Motor neuron (in vitro differentiated cells): ENCODE results near the gene ARL6IP6. TPM values are rescaled to one million over a fixed set of nuclear protein-coding genes. Genes with fewer than 3 reads are reported as not detected.
A peak's percentile ranks its signal among the peaks of the same experiment; 100 is the strongest.

Experiments
- ATAC-seq, 8 experiments: fragments of 200-7000 bp; cut with Tn5 transposase; replicated peaks in 6 of 8; 2 replicates each; pipeline ENCODE4 v1.8.0; 2021; ENCODE audit warnings: mild to moderate bottlenecking in 8 of 8, moderate library complexity in 8 of 8
- H3K27ac ChIP-seq, 2 donors: fragments of 250-450 bp; sonication (Bioruptor Pico); 2 replicates each; pipeline ENCODE4 v1.9.0; 2021; ENCODE audit warnings: antibody characterized with exemption in 2 of 2, mild to moderate bottlenecking in 2 of 2, moderate library complexity in 1 of 2
- H3K4me1 ChIP-seq, 2 donors: fragments of 250-450 bp; sonication (Bioruptor Pico); replicated peaks in 1 of 2; 2 replicates each; pipeline ENCODE4 v1.6.1; 2021; ENCODE audit warnings: antibody characterized with exemption in 2 of 2, mild to moderate bottlenecking in 2 of 2, moderate library complexity in 1 of 2
- H3K4me3 ChIP-seq, 5 donors: fragments of 250-450 bp; sonication (Bioruptor Pico); 2 replicates each; pipeline ENCODE4 v1.9.0; 2021; ENCODE audit warnings: antibody characterized with exemption in 5 of 5, mild to moderate bottlenecking in 5 of 5, moderate library complexity in 4 of 5
- WGBS, 10 experiments: fragments of 450-650 bp; shearing (Covaris generic); methylation state at CpG; one replicate each; pipeline ENCODE4 v1.0.0; 2022; 5-methylcytosine and 5-hydroxymethylcytosine counted together
- in situ Hi-C, 9 experiments: fragments of 400-800 bp; cut with MboI; loops; one replicate each; pipeline ENCODE4 v1.15.0; 2021; ENCODE audit warnings: low sequenced_read_pairs in 9 of 9, low pct_unique_long_range_greater_than_20kb in 2 of 9; ENCODE audit not compliant: unreplicated experiment in 9 of 9
- total RNA-seq, 8 experiments: library from RNA; unstranded; fragments of 300-600 nt; gene quantifications; 2 replicates each; pipeline versions ENCODE4 v1.2.3 to v1.2.4, GENCODE V29; 2022

The ARL6IP6 gene
- total RNA-seq = 10 to 100 TPM; 13.0 to 38.0 (median 20.9) TPM

DNA sequence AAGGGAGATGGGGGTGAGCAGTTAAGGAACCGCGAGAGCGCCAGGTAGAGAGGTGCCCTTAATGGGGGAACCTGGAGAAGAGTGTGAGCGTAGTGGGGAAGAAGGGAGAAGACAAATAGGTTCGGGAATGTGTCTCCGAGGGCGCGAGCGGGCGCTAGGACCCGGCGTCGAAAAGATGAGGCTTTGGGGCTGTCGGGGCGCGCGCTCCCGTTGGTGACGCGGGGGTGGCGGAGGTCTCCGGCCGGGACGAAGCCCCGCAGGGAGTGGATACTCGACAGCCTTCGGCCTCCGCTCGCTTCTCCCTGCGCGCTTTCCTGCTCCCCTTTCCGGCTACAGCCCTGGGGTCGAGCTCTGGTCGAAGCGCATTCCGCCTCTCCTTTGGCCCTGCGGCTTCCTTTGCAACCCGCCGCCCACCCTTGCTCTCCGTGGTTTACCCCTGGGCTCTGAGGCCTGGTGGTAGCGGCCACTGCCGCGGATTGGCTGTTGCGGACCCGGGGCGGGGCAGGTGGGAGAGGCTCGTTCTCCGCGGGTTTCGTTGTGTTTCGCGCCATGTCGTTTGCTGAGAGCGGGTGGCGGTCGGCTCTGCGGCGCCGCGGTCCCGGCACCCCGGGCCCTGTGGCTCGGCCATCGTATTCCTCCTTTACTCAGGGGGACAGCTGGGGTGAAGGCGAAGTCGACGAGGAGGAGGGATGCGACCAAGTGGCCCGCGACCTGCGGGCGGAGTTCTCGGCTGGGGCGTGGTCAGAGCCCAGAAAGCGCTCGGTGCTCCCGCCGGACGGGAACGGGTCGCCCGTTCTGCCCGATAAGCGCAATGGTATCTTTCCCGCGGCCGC lies at the start of gene ARL6IP6:
Gene ARL6IP6 (plus strand): TSS at position 545 of the 833 bp plus-strand sequence. CDS start 5 bp downstream, at position 550.
- in situ Hi-C loops = loop anchor here in 1 of 9 experiments (25.0 kb wide), 1 partner anchor 769 kb away; the partner anchor contains the start of gene RPRM
- H3K4me1 ChIP-seq = peaks cover 0 to 16% of the 10 kb centered on the region in 2 donors
- H3K27ac ChIP-seq = peak within 1 kb of the TSS; percentile 98 to 99
- WGBS, 10 experiments = 0 to 1% (median 0%) methylated on average over 1 to 29 of the region's 87 CpGs; no CpG with 5 or more reads in 2 of the 10 experiments
- peak; percentile 61 to 75 (median 71) for ATAC-seq
- H3K4me3 ChIP-seq = peak within 1 kb of the TSS; percentile 89 to 100 (median 93)

DNA sequence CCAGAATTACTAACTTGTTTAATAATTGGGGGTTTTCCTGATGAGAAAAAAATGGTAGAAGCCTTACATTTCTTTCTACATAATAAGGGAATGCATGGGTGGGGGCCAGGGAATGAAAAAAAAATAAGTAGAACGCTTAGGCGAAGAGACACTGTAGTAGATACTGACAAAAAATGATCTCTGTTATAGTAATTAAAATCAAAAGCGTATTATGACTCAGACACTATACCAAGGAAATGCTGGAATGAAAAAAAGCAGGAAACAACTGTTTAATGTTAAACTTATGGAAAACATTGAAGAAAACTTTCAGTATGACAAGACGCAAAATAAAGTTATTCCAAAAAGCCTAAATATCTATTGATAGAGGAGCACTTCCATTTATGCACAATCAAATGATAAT lies 44.1 kb upstream of the ARL6IP6 start:
- H3K4me1 ChIP-seq = no peaks in the 10 kb centered on the region
- no peak overlapping the region for H3K27ac ChIP-seq
- in situ Hi-C loops = no loop called here
- 84 to 100% (median 98%) methylated on average over 3 to 4 of the region's 4 CpGs; no CpG with 5 or more reads in 1 of the 10 experiments for WGBS, 10 experiments
- ATAC-seq = no peak
- H3K4me3 ChIP-seq = no peak overlapping the region

DNA sequence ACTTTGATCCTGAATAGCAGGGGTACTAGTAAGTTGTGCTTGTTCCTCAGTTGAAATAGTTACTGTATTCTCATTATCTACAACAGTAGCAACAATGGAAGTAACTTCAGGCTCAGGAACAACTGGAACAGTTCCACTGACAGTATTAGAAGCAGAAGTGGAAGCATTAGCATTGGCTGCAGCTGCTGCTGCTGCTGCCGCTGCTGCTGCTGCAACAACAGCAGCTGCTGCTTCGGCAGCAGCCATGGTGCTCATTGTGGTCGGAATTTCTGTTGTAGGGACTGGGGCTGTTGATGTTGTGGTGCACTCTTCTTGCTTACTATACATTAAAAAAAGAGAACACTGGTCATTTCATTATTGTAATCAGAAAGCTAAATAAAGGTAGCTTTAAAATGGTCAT lies 42.0 kb upstream of the ARL6IP6 start:
- Histone ChIP-seq H3K27ac (no peak overlapping the region), H3K4me3 (no peak overlapping the region), H3K4me1 (no peaks in the 10 kb centered on the region)
- 75 to 100% (median 97%) methylated on average over 1 to 3 of the region's 3 CpGs for WGBS, 10 experiments
- in situ Hi-C loops = no loop called here
- ATAC-seq = no peak

DNA sequence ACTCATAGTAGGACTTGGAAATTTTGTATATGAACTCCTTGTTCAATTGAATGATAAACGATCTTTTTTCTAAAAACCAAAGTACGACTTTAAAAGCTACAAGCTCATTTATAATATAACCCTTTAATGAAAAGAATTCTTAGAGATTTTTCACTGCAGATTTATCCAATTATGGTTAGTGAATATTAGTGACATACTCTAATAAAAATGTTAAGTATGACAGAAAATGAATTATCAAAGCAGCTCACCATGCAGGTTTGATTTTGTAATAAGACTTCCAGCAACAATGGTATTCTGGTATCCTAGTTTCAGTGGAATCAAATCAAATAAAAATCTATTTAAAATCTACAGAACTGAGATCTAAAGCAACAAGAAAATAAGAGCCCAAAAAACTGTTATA lies 39.6 kb upstream of the ARL6IP6 start:
- in situ Hi-C loops = no loop called here
- ATAC-seq = no peak
- Histone ChIP-seq H3K4me3 (no peak overlapping the region), H3K4me1 (no peaks in the 10 kb centered on the region), H3K27ac (no peak overlapping the region)
- 17 to 100% (median 78%) methylated on average over 1 to 2 of the region's 2 CpGs; no CpG with 5 or more reads in 2 of the 10 experiments for WGBS, 10 experiments

DNA sequence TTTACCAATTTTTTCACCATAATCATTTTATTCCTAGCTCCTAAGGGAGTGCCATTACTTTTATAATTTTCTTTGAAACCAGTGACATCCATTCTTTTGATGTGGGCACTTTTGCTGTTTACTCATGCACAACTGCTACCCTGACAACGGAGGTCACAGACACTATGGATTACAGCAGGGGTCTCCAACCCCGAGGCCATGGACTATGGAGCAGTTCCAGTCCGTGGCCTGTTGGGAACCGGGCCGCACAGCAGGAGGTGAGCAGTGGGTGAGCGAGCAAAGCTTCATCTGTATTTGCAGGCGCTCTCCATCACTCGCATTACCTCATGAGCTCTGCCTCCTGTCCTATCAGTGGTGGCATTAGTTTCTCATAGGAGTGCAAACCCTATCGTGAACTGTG lies 35.8 kb upstream of the ARL6IP6 start:
- ATAC-seq = peak in 1 of 8 experiments; percentile 38
- H3K27ac ChIP-seq = no peak overlapping the region
- WGBS, 10 experiments = 51 to 100% (median 87%) methylated on average over 1 to 8 of the region's 9 CpGs; no CpG with 5 or more reads in 2 of the 10 experiments
- in situ Hi-C loops = no loop called here
- no peak overlapping the region for H3K4me3 ChIP-seq
- H3K4me1 ChIP-seq = no peaks in the 10 kb centered on the region

DNA sequence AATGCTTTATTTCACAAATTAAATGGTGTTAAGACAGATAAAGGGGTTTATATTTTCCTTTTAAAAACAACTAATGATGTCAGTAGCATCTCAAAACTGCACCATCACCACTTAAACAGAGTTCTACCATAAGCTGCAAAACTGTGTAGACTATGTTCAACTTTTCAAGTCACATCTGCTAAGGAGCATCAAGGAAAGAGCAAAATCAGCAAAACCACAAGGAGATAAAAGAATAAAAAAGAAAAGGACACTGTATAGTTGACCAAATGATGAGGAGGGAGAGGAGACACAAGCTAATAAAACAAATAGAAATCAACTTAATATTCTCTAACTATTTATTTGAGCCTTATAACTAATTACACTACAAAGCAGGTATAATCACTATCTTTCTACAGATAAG lies 35.0 kb upstream of the ARL6IP6 start:
- Histone ChIP-seq H3K4me3 (no peak overlapping the region), H3K27ac (no peak overlapping the region), H3K4me1 (no peaks in the 10 kb centered on the region)
- in situ Hi-C loops = no loop called here
- no peak for ATAC-seq

DNA sequence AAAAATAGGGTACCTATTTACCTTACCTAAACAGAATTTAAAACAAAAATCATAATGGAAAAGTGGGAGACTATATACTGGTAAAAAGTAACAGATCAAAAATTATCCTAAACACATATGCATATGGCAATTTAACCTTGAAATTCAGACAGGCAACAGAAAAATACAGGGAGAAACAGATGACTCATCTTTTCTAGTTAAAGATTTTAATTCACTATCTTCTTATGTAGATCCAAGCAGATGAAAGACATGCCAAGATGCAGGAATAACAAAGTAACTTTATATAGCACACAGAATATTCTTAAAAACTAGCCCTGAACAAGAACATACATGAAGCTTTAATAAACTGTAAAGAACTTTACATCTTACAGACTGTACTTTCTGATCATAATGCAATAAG lies 32.1 kb upstream of the ARL6IP6 start:
- ATAC-seq = peak in 3 of 8 experiments; percentile 32 to 62 (median 49)
- Histone ChIP-seq H3K4me3 (no peak overlapping the region), H3K27ac (no peak overlapping the region), H3K4me1 (no peaks in the 10 kb centered on the region)
- in situ Hi-C loops = no loop called here

DNA sequence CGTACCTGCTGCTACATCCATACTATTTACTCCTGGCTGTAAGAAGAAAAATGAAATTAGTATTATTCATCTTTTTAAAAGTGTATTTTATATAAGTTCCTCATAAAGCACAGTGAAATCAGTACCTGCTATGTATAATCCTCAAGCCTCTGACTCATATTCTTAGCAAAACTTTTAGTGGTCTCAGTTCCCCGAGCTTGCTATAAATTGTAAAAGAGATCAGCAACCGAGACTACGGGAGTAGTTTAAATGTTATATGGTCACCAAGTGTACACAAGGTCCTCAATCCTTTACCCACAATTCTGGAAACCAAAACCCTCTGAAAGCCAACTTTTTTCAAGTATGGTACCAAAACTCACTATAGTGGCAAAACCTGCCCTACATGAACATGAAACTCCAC lies 25.4 kb upstream of the ARL6IP6 start:
- H3K27ac ChIP-seq = no peak overlapping the region
- no peak for ATAC-seq
- H3K4me3 ChIP-seq = no peak overlapping the region
- H3K4me1 ChIP-seq = no peaks in the 10 kb centered on the region
- 93 to 100% (median 96%) methylated on average over 2 to 4 of the region's 4 CpGs; no CpG with 5 or more reads in 2 of the 10 experiments for WGBS, 10 experiments
- in situ Hi-C loops = no loop called here

DNA sequence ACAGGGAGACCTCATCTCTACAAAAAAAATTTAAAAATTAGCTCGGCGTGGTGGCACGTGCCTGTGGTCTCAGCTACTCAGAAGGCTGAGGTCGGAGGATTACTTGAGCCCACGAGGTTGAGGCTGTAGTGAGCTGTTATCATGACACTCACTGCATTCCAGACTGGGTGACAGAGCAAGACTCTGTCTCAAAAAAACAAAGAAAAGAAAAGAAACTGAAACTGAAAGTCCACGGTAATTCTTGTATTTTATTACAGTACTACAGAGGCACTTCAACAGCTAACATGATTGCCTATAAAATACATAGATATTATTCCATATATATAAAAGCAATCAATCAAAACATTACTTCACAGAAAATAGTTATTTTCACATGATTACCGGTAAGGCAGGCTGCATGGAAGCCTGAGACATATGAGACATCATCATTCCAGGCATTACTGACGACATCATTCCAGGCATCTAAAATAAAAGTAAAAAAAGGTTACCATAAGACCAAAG lies 24.2 kb upstream of the ARL6IP6 start:
- H3K27ac ChIP-seq = no peak overlapping the region
- no peak overlapping the region for H3K4me3 ChIP-seq
- H3K4me1 ChIP-seq = no peaks in the 10 kb centered on the region
- ATAC-seq = peak in 5 of 8 experiments; percentile 41 to 89 (median 63)
- WGBS, 10 experiments = 55 to 100% (median 93%) methylated on average over 2 to 8 of the region's 8 CpGs; no CpG with 5 or more reads in 1 of the 10 experiments
- in situ Hi-C loops = no loop called here

DNA sequence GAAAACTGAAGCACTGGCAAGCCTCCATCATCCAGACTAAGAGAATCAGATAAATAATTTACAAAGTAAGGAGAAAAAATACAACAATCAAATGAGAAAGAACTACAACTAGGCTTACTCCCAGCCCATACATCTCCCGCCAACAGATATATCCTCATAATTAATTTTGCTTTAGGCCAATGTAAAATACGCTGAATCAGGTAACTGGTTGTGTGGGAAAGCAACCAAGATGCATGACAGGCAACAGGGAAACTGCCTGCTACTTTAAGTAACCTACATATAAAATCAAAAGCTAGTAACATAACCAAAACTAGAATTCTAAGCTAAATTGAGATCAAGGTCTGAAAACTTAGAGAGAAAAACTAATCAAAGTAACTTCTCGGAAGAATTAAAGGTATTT lies 22.7 kb upstream of the ARL6IP6 start:
- ATAC-seq = no peak
- H3K27ac ChIP-seq = no peak overlapping the region
- H3K4me3 ChIP-seq = no peak overlapping the region
- in situ Hi-C loops = no loop called here
- H3K4me1 ChIP-seq = no peaks in the 10 kb centered on the region
- WGBS, 10 experiments = 80 to 100% (median 94%) methylated on average over 2 to 3 of the region's 3 CpGs

DNA sequence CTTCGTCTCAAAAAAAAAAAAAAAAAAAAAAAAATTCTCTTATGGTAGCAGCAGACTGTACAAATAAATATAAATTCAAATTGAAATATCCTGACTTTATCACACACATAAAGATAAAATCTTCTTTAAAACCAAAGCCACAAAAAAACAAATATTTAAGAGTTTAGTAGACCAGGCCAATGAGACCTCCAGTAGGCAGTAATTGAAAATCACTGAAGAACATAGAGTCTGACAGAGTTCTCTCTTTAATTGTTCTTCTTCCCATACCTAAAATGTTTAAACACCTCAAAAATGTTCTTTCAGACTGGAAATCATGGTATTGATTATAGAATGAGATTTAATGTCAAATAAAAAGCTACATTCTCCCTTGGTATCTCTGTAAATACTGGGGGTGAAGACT lies 21.9 kb upstream of the ARL6IP6 start:
- in situ Hi-C loops = no loop called here

DNA sequence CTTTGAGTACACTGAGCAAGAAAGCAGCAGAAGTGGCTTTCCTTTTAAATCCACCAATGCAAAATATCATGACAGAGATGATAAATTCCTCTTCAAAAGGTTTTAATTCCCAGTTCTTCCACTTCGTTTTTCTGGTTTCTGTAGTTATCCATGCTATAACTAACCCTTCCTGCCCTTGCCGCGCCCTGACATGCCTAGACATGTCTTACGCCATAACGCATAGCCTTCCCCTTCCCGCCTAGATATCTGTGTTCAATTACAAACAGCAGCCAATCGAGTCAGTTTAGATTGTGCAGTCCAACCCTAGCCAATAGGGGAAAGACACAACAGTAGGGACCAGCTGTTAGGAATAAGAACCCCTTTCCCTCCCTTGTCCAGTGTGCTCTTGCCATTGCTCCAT lies 17.2 kb upstream of the ARL6IP6 start:
- H3K4me1 ChIP-seq = no peaks in the 10 kb centered on the region
- no peak overlapping the region for H3K27ac ChIP-seq
- ATAC-seq = peak in 1 of 8 experiments; percentile 28
- no peak overlapping the region for H3K4me3 ChIP-seq
- 81 to 100% (median 97%) methylated on average over 1 to 7 of the region's 7 CpGs for WGBS, 10 experiments
- in situ Hi-C loops = loop anchor here in 1 of 9 experiments (25.0 kb wide), 1 partner anchor 786 kb away; the partner anchor contains the start of gene RPRM

More for the DNA sequence above, 21.9 kb upstream of the ARL6IP6 start:
- ATAC-seq = no peak
- Histone ChIP-seq H3K27ac (no peak overlapping the region), H3K4me3 (no peak overlapping the region), H3K4me1 (no peaks in the 10 kb centered on the region)
- 100% methylated on average over 1 of the region's 1 CpG; no CpG with 5 or more reads in 7 of the 10 experiments for WGBS, 10 experiments

DNA sequence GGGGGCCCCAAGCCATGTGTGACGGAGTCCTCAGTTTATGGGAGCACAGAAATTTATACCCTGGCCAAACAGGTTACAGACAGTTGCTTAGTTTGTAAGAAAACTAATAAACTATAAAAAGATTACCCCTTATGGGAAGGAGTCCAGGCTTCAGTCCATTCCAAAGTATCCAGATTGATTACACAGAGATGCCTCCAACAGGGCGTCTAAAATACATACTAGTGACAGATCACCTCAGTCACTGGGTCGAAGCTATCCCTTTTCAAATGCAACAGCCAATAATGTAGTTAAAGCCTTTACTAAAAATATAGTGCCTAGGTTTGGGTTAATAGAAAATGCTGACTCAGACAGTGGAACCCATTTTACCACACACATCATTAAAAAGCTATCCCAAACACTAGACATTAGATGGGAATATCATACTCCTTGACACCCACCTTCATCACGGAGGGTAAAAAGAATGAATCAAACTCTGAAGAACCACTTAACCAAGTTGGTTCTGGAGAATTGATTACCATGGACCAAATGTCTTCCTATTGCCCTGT lies 11.9 kb upstream of the ARL6IP6 start:
- no peak for ATAC-seq
- Histone ChIP-seq H3K4me3 (no peak overlapping the region), H3K27ac (no peak overlapping the region), H3K4me1 (no peaks in the 10 kb centered on the region)
- WGBS, 10 experiments = 78 to 100% (median 93%) methylated on average over 1 to 3 of the region's 4 CpGs; no CpG with 5 or more reads in 1 of the 10 experiments
- in situ Hi-C loops = loop anchor here in 1 of 9 experiments (25.0 kb wide), 1 partner anchor 781 kb away; the partner anchor contains the start of gene RPRM
